Measurements from ENCODE around the gene LRRC47. TPM values are rescaled to one million over a fixed set of nuclear protein-coding genes. Genes with fewer than 3 reads are reported as not detected.

LRRC47 gene
- total and polyA plus RNA-seq, 2 of the 13 experiments (the other 11 are each of a cell fraction or from before 2014, with no cell fraction given): 18.3 to 52.5 TPM

DNA sequence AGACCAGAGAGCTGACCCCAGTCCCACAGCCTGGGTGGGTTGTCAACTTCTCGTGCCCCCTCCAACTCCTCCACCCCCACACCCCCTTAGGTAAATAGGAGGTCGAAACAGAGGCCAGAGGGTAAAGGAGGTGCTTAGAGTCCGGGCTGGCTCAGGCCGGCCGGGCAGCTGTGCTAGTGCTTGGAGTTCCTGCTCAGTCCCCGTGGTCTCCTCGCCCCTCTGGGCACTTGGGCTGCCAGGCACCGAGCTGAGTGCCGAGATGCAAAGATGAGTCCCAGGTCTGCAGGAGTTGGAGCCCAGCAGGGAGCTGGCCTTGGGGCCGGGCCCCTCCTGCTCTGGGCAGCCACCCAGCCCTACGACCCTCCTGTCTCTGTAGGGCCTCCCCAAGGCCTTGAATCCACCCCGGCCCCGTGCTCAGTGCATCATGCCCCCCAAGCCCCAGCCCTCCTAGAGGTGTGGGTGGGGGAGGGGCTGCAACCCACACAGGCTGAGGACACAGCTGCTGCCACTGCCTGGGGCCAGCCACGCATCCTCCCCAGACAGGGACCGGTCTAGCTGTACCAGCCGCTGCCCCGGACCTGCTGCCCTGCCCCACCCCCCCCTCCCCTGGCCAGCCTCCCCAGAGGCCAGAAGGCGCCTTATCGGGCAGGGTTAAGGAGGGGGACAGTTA is 21.9 kb downstream of the LRRC47 start (continued):
- TF ChIP-seq, protein P1, sequence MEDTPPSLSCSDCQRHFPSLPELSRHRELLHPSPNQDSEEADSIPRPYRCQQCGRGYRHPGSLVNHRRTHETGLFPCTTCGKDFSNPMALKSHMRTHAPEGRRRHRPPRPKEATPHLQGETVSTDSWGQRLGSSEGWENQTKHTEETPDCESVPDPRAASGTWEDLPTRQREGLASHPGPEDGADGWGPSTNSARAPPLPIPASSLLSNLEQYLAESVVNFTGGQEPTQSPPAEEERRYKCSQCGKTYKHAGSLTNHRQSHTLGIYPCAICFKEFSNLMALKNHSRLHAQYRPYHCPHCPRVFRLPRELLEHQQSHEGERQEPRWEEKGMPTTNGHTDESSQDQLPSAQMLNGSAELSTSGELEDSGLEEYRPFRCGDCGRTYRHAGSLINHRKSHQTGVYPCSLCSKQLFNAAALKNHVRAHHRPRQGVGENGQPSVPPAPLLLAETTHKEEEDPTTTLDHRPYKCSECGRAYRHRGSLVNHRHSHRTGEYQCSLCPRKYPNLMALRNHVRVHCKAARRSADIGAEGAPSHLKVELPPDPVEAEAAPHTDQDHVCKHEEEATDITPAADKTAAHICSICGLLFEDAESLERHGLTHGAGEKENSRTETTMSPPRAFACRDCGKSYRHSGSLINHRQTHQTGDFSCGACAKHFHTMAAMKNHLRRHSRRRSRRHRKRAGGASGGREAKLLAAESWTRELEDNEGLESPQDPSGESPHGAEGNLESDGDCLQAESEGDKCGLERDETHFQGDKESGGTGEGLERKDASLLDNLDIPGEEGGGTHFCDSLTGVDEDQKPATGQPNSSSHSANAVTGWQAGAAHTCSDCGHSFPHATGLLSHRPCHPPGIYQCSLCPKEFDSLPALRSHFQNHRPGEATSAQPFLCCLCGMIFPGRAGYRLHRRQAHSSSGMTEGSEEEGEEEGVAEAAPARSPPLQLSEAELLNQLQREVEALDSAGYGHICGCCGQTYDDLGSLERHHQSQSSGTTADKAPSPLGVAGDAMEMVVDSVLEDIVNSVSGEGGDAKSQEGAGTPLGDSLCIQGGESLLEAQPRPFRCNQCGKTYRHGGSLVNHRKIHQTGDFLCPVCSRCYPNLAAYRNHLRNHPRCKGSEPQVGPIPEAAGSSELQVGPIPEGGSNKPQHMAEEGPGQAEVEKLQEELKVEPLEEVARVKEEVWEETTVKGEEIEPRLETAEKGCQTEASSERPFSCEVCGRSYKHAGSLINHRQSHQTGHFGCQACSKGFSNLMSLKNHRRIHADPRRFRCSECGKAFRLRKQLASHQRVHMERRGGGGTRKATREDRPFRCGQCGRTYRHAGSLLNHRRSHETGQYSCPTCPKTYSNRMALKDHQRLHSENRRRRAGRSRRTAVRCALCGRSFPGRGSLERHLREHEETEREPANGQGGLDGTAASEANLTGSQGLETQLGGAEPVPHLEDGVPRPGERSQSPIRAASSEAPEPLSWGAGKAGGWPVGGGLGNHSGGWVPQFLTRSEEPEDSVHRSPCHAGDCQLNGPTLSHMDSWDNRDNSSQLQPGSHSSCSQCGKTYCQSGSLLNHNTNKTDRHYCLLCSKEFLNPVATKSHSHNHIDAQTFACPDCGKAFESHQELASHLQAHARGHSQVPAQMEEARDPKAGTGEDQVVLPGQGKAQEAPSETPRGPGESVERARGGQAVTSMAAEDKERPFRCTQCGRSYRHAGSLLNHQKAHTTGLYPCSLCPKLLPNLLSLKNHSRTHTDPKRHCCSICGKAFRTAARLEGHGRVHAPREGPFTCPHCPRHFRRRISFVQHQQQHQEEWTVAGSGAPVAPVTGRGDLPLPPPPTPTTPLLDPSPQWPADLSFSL (CRISPR knock-in tag; IDR thresholded peaks at IDR 0.05): no peak
- TF ChIP-seq FOXA1 (IDR thresholded peaks at IDR 0.05) (no peak), FOXA1 (CRISPR knock-in tag; IDR thresholded peaks at IDR 0.05) (peak; percentile 41), ZBTB7B (CRISPR knock-in tag; IDR thresholded peaks at IDR 0.05) (0 out of 2 replicates have a peak, but pooled peaks have one; percentile 24), ZNF263 (CRISPR knock-in tag; IDR thresholded peaks at IDR 0.05) (no peak), KLF15 (CRISPR knock-in tag; IDR thresholded peaks at IDR 0.05; ENCODE audit: borderline replicate concordance) (no peak)
- TF ChIP-seq, protein P2, sequence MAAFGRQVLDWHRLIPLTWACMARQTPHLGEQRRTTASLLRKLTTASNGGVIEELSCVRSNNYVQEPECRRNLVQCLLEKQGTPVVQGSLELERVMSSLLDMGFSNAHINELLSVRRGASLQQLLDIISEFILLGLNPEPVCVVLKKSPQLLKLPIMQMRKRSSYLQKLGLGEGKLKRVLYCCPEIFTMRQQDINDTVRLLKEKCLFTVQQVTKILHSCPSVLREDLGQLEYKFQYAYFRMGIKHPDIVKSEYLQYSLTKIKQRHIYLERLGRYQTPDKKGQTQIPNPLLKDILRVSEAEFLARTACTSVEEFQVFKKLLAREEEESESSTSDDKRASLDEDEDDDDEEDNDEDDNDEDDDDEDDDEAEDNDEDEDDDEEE (CRISPR knock-in tag; IDR thresholded peaks at IDR 0.05): no peak; the same call in 1 of the 2 replicates
